ENCODE results near the gene NAXD. TPM values are rescaled to one million over a fixed set of nuclear protein-coding genes. Genes with fewer than 3 reads are reported as not detected.

The NAXD gene
- total and polyA plus RNA-seq, 2 of the 4 experiments (the other 2 are of a cell fraction), result 10.2 to 27.2 TPM

DNA sequence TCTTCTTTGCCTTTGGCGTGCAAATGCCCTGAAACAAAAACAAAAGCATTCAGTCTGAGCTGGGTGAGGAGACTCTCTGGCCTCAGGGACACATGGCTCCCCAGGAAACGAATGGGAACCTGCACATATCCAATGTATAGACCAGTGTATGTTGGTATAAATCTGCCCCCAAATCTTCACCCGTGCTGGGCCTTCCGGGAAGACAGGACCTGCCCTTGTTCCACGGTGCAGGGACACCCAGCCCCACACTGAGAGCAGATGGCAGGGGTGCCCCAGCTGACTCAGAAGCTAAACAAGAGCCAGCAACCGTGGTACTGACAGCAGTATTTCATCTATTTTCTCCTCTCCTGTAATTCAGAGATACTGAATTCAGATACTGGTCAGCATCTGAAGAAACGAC is 48.1 kb downstream of the NAXD start:
- Histone ChIP-seq H3K27me3 (ENCODE audit: control insufficient read depth, insufficient read depth, low read length) (no peaks in the 10 kb centered on the region), H3K79me1 (ENCODE audit: low read depth in 1 of 2, low read length in 2 of 2) (peaks cover 1 to 7% of the 10 kb centered on the region in 2 experiments; a peak in 2 of 4 replicates), H3K14ac (replicated peaks; ENCODE audit: low read depth, low read length) (no peak overlapping the region), H4K8ac (ENCODE audit: low read depth in 2 of 2, low read length in 2 of 2) (no peak overlapping the region), H3K18ac (ENCODE audit: low read depth, low read length) (no peak overlapping the region), H3K4me1 (ENCODE audit: control insufficient read depth, insufficient read depth, low read length) (no peaks in the 10 kb centered on the region), H3K4me3 (ENCODE audit: insufficient read depth, low read depth, low read length) (no peak overlapping the region), H3K4me2 (ENCODE audit: low read depth, low read length) (no peak overlapping the region), H3K56ac (ENCODE audit: extremely low read depth, insufficient read depth, low read length) (no peak overlapping the region), H3K9me3 (ENCODE audit: control insufficient read depth, insufficient read depth, low read length) (peaks cover 3% of the 10 kb centered on the region), H2BK20ac (ENCODE audit: low read depth, low read length) (no peak overlapping the region), H2AK5ac (ENCODE audit: low read depth, low read length) (no peak overlapping the region), H4K91ac (ENCODE audit: insufficient read depth, low read depth, low read length) (no peak overlapping the region), H3K4ac (ENCODE audit: low read depth, low read length) (no peak overlapping the region), H3K23ac (ENCODE audit: low read depth, low read length) (no peak overlapping the region), H2BK120ac (ENCODE audit: low read depth, low read length) (no peak overlapping the region), H3K9me1 (ENCODE audit: insufficient read depth, low read length) (no peaks in the 10 kb centered on the region), H2BK15ac (ENCODE audit: low read depth, low read length) (no peak overlapping the region), H2AK9ac (replicated peaks; ENCODE audit: low read depth, low read length, poor library complexity) (no peak overlapping the region), H3K9ac (ENCODE audit: low read depth, low read length) (no peak overlapping the region), H3K36me3 (ENCODE audit: control insufficient read depth, insufficient read depth, low read length) (peaks cover 58% of the 10 kb centered on the region), H2BK5ac (ENCODE audit: low read depth, low read length, poor library complexity, severe bottlenecking) (no peak overlapping the region), H2AFZ (replicated peaks; ENCODE audit: low read length, poor library complexity) (no peak overlapping the region), H4K20me1 (ENCODE audit: insufficient read depth, low read length) (no peaks in the 10 kb centered on the region), H3K27ac (ENCODE audit: insufficient read depth, low read length) (no peak overlapping the region), H4K5ac (ENCODE audit: low read depth, low read length) (no peak overlapping the region)
- ATAC-seq (ENCODE audit: low read depth) (no peak), DNase-seq (no peak)
- dilution Hi-C loops (cut with HindIII; ENCODE audit: low sequenced_read_pairs, unreplicated experiment), result no loop called here
- POLR2A ChIA-PET (ENCODE audit: unreplicated experiment), result interaction anchor here (0.5 kb wide), 1 partner anchor 21 kb away, joined by 3 read pairs; no protein-coding TSS in a partner anchor
- TF ChIP-seq, protein P1, sequence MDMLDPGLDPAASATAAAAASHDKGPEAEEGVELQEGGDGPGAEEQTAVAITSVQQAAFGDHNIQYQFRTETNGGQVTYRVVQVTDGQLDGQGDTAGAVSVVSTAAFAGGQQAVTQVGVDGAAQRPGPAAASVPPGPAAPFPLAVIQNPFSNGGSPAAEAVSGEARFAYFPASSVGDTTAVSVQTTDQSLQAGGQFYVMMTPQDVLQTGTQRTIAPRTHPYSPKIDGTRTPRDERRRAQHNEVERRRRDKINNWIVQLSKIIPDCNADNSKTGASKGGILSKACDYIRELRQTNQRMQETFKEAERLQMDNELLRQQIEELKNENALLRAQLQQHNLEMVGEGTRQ (IDR thresholded peaks at IDR 0.05; ENCODE audit: low read depth, low read length), result no peak
- TF ChIP-seq FOS (IDR thresholded peaks at IDR 0.05; ENCODE audit: low read depth, low read length), result no peak
- TF ChIP-seq MAFK (IDR thresholded peaks at IDR 0.05; ENCODE audit: low read depth, low read length), result no peak
- TF ChIP-seq, protein P2, sequence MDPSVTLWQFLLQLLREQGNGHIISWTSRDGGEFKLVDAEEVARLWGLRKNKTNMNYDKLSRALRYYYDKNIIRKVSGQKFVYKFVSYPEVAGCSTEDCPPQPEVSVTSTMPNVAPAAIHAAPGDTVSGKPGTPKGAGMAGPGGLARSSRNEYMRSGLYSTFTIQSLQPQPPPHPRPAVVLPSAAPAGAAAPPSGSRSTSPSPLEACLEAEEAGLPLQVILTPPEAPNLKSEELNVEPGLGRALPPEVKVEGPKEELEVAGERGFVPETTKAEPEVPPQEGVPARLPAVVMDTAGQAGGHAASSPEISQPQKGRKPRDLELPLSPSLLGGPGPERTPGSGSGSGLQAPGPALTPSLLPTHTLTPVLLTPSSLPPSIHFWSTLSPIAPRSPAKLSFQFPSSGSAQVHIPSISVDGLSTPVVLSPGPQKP (IDR thresholded peaks at IDR 0.05; ENCODE audit: borderline replicate concordance, low read depth, low read length), result no peak
- no peak for TF ChIP-seq RFX5 (IDR thresholded peaks at IDR 0.05; ENCODE audit: low read depth, low read length)
- TF ChIP-seq MAZ (IDR thresholded peaks at IDR 0.05; ENCODE audit: borderline replicate concordance, low read depth, low read length), result no peak
- TF ChIP-seq RCOR1 (IDR thresholded peaks at IDR 0.05; ENCODE audit: insufficient replicate concordance, low read length), result no peak
- TF ChIP-seq CEBPB (IDR thresholded peaks at IDR 0.05; ENCODE audit: low read depth, low read length), result no peak
- TF ChIP-seq CHD1 (IDR thresholded peaks at IDR 0.05; ENCODE audit: low read depth, low read length), result no peak
- no peak for TF ChIP-seq RAD21 (IDR thresholded peaks at IDR 0.05; ENCODE audit: low read length)
- no peak for TF ChIP-seq POLR2A (IDR thresholded peaks at IDR 0.05; ENCODE audit: low read depth, low read length)
- TF ChIP-seq BHLHE40 (IDR thresholded peaks at IDR 0.05; ENCODE audit: low read depth, low read length), result no peak
- no peak for TF ChIP-seq NFE2L2 (IDR thresholded peaks at IDR 0.05; ENCODE audit: low read depth, low read length)
- no peak for TF ChIP-seq SMC3 (IDR thresholded peaks at IDR 0.05; ENCODE audit: low read depth, low read length)
- no peak for TF ChIP-seq MXI1 (IDR thresholded peaks at IDR 0.05; ENCODE audit: borderline replicate concordance, low read depth, low read length)
- WGBS, 2 experiments (ENCODE audit: extremely low coverage in 2 of 2, insufficient read length in 1 of 2), result 67% methylated on average over 3 of the region's 7 CpGs; no CpG with 5 or more reads in 1 of the 2 experiments
- no TSS peak for BruUV-seq (replicated peaks)
- intact Hi-C loops (cut with micrococcal nuclease), result no loop called here
- CTCF ChIA-PET, result no interaction called here
- in situ Hi-C loops (cut with MboI; ENCODE audit: low sequenced_read_pairs), result no loop called here
